ENCODE data around the gene PKIB.

The PKIB gene

DNA sequence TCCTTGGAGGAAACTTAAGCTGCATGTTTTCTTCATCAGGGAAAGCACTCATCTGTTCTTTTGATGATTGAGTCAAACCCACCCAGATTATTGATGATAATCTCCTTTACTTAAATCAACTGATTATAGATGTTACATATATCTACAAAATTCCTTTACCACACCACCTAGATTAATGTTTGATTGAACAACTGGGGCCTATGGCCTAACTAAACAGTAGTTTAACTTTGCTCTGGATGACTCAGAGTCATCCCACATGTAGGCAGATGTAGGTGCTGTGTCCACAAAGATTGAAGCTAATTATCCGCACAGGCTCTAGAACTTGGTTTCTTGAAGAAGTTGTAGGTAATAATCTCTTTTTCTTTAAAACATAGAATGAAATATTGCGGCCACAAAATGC is 42.2 kb downstream of the PKIB start:
- Histone ChIP-seq H3K9me3 (ENCODE audit: control insufficient read depth, low read length) (no peaks in the 10 kb centered on the region), H3K79me2 (peaks cover 2% of the 10 kb centered on the region), H3K9ac (no peak overlapping the region), H2AFZ (no peak overlapping the region), H3K4me1 (peaks cover 4% of the 10 kb centered on the region), H3K27me3 (ENCODE audit: control insufficient read depth, insufficient read depth, low read length) (no peaks in the 10 kb centered on the region), H3K4me3 (ENCODE audit: low read depth, low read length) (no peak overlapping the region), H3K27ac (no peak overlapping the region), H3K4me2 (ENCODE audit: low read length) (no peak overlapping the region), H3K36me3 (ENCODE audit: control insufficient read depth, insufficient read depth, low read length) (no peaks in the 10 kb centered on the region)
- TF ChIP-seq, protein P1, sequence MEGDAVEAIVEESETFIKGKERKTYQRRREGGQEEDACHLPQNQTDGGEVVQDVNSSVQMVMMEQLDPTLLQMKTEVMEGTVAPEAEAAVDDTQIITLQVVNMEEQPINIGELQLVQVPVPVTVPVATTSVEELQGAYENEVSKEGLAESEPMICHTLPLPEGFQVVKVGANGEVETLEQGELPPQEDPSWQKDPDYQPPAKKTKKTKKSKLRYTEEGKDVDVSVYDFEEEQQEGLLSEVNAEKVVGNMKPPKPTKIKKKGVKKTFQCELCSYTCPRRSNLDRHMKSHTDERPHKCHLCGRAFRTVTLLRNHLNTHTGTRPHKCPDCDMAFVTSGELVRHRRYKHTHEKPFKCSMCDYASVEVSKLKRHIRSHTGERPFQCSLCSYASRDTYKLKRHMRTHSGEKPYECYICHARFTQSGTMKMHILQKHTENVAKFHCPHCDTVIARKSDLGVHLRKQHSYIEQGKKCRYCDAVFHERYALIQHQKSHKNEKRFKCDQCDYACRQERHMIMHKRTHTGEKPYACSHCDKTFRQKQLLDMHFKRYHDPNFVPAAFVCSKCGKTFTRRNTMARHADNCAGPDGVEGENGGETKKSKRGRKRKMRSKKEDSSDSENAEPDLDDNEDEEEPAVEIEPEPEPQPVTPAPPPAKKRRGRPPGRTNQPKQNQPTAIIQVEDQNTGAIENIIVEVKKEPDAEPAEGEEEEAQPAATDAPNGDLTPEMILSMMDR (IDR thresholded peaks at IDR 0.05), result no peak

DNA sequence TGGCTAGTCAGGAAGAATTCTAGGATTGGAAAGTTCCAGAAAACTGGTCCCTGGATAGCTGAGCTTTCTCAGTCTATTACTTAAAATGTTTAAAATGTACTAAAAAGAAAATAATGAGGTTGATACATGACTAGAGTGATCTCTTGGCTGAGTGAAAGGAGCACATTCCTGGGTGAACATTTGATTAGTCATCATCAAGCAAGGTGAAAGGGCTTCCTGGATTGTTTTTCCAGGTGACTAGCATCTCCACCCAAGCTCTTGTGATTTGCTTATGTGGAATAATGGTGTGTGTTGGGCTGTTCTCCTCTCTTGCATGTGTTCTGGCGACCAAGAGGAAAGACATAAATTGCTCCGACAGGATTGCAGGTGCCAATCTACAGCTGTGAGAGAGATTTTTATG is 42.9 kb downstream of the PKIB start:
- peaks cover 2% of the 10 kb centered on the region for H3K79me2 ChIP-seq
- no peak overlapping the region for H3K4me2 ChIP-seq (ENCODE audit: low read length)
- no peaks in the 10 kb centered on the region for H3K27me3 ChIP-seq (ENCODE audit: control insufficient read depth, insufficient read depth, low read length)
- H3K27ac ChIP-seq, result no peak overlapping the region
- H3K9me3 ChIP-seq (ENCODE audit: control insufficient read depth, low read length), result no peaks in the 10 kb centered on the region
- no peak overlapping the region for H3K4me3 ChIP-seq (ENCODE audit: low read depth, low read length)
- H3K36me3 ChIP-seq (ENCODE audit: control insufficient read depth, insufficient read depth, low read length), result no peaks in the 10 kb centered on the region
- TF ChIP-seq, protein P1 (IDR thresholded peaks at IDR 0.05), result no peak
- no peak overlapping the region for H3K9ac ChIP-seq
- H2AFZ ChIP-seq, result no peak overlapping the region
- H3K4me1 ChIP-seq, result peaks cover 4% of the 10 kb centered on the region

DNA sequence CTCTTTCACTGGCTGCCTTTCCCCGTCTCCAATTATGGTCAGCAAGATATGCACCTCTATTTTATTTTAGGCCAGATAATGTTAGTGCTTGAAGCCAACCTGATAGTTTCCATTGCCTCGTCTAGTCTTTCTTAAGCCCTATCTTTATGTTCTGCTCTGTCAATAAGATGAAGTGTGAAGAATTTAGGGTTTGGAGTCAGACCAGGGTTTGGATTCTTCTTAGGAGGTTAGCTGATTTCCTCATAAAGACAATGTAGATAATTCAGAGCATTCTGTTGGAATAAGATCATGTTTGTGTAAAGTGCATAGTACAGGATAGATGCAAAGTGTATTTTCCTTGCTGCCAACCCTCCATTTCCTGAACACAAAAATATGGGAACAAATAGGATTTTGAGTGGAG is 43.8 kb downstream of the PKIB start:
- H3K27me3 ChIP-seq (ENCODE audit: control insufficient read depth, insufficient read depth, low read length), result no peaks in the 10 kb centered on the region
- no peaks in the 10 kb centered on the region for H3K36me3 ChIP-seq (ENCODE audit: control insufficient read depth, insufficient read depth, low read length)
- no peak overlapping the region for H3K27ac ChIP-seq
- H3K9me3 ChIP-seq (ENCODE audit: control insufficient read depth, low read length), result no peaks in the 10 kb centered on the region
- H3K9ac ChIP-seq, result no peak overlapping the region
- TF ChIP-seq, protein P1 (IDR thresholded peaks at IDR 0.05), result no peak
- H3K4me2 ChIP-seq (ENCODE audit: low read length), result no peak overlapping the region
- no peak overlapping the region for H3K4me3 ChIP-seq (ENCODE audit: low read depth, low read length)
- H3K79me2 ChIP-seq, result peaks cover 2% of the 10 kb centered on the region
- peaks cover 4% of the 10 kb centered on the region for H3K4me1 ChIP-seq
- H2AFZ ChIP-seq, result no peak overlapping the region

DNA sequence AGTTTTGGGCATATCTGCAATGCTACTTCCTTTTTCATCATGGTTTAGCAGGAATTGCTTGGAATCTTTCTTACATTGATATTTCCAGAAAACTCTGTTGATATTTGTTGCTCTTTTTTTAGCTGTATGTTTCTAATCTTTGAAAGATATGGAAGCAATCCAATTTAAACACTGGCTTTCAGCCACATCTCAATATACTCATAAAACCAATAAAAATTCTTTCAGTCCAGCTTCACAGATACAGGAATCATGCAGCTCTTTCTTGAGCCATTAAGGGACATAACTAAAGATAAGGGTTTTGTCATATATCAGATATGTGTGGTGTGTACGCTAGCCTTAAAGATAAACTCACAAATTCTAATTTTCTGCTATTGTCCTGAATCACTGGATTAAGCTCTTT is 47.4 kb downstream of the PKIB start:
- TF ChIP-seq, protein P1 (IDR thresholded peaks at IDR 0.05), result no peak
- Histone ChIP-seq H3K4me2 (ENCODE audit: low read length) (no peak overlapping the region), H3K36me3 (ENCODE audit: control insufficient read depth, insufficient read depth, low read length) (no peaks in the 10 kb centered on the region), H3K9me3 (ENCODE audit: control insufficient read depth, low read length) (no peaks in the 10 kb centered on the region), H3K79me2 (no peaks in the 10 kb centered on the region), H3K4me3 (ENCODE audit: low read depth, low read length) (no peak overlapping the region), H2AFZ (no peak overlapping the region), H3K27me3 (ENCODE audit: control insufficient read depth, insufficient read depth, low read length) (no peaks in the 10 kb centered on the region), H3K27ac (no peak overlapping the region), H3K4me1 (peaks cover 4% of the 10 kb centered on the region), H3K9ac (no peak overlapping the region)

DNA sequence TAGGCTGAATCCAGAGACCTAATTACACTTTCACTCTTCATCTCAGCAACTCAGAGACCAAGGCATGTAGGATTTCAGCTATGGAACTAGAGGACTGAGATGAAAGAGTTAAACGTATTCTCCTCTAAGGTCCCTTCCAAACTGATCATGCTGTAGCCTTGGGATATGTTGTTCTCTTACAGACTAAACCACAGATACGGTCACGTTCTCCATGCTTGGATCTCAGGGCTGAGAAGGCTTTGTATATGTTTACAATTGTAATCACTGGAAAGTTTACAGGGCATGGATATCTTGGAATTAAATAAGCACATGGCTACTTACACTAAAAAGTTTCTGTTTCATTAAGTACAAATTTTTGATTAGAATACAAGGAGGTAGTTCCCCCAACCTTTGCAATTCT is 50.1 kb downstream of the PKIB start:
- Histone ChIP-seq H3K27me3 (ENCODE audit: control insufficient read depth, insufficient read depth, low read length) (no peaks in the 10 kb centered on the region), H3K4me3 (ENCODE audit: low read depth, low read length) (no peak overlapping the region), H3K36me3 (ENCODE audit: control insufficient read depth, insufficient read depth, low read length) (no peaks in the 10 kb centered on the region), H3K9ac (no peak overlapping the region), H3K4me2 (ENCODE audit: low read length) (no peak overlapping the region), H2AFZ (no peak overlapping the region), H3K9me3 (ENCODE audit: control insufficient read depth, low read length) (no peaks in the 10 kb centered on the region), H3K4me1 (peaks cover 4% of the 10 kb centered on the region), H3K27ac (no peak overlapping the region), H3K79me2 (no peaks in the 10 kb centered on the region)
- TF ChIP-seq, protein P1 (IDR thresholded peaks at IDR 0.05), result no peak
